RWPE2 (cell line): ENCODE data around the gene CLCNKB.
"Not testable (repeated sequence)": the region's sequence is repeated elsewhere in the genome, so short reads cannot be mapped to it uniquely, and the experiment has no call there.

Experiments used
- ATAC-seq: fragments of 200-7000 bp; cut with Tn5 transposase; 3 replicates; pipeline ENCODE4 v1.9.1; 2021; ENCODE audit warnings: low read depth
- DNase-seq: peaks from one replicate; pipeline ENCODE4 v3.0.0-alpha.2; 2020; ENCODE audit warnings: low spot score
- H3K27ac ChIP-seq: fragments of 450-650 bp; 2 replicates; pipeline ENCODE4 v1.5.1; 2017; ENCODE audit warnings: mild to moderate bottlenecking; ENCODE audit not compliant: poor library complexity, severe bottlenecking
- H3K27me3 ChIP-seq: fragments of 250-450 bp; sonication (Bioruptor Pico); 2 replicates; pipeline ENCODE4 v1.5.1; 2021; ENCODE audit warnings: mild to moderate bottlenecking, moderate library complexity; ENCODE audit not compliant: insufficient read depth, poor library complexity, severe bottlenecking
- H3K36me3 ChIP-seq: fragments of 250-450 bp; sonication (Bioruptor Pico); 2 replicates; pipeline ENCODE4 v1.5.1; 2020; ENCODE audit warnings: low read depth, mild to moderate bottlenecking, moderate library complexity
- H3K4me1 ChIP-seq: fragments of 250-450 bp; sonication (Bioruptor Pico); 2 replicates; pipeline ENCODE4 v1.5.1; 2021; ENCODE audit warnings: mild to moderate bottlenecking, moderate library complexity; ENCODE audit not compliant: insufficient read depth, poor library complexity, severe bottlenecking
- H3K4me3 ChIP-seq: fragments of 250-450 bp; sonication (Bioruptor Pico); 2 replicates; pipeline ENCODE4 v1.5.1; 2021; ENCODE audit warnings: mild to moderate bottlenecking, moderate library complexity; ENCODE audit not compliant: severe bottlenecking
- H3K9me3 ChIP-seq: fragments of 250-450 bp; sonication (Bioruptor Pico); 2 replicates; pipeline ENCODE4 v1.5.1; 2021; ENCODE audit warnings: mild to moderate bottlenecking, moderate library complexity; ENCODE audit not compliant: severe bottlenecking
- CTCF ChIP-seq: fragments of 450-650 bp; IDR thresholded peaks from one replicate; pipeline ENCODE4 v1.5.1; 2017; ENCODE audit warnings: mild to moderate bottlenecking, moderate library complexity; ENCODE audit not compliant: poor library complexity, severe bottlenecking

The CLCNKB gene

GRCh38 chr1:16054598-16055540 is 11.3 kb downstream of the CLCNKB start:
- ATAC-seq (no peak), DNase-seq (no peak)
- no peak for TF ChIP-seq CTCF
- no peak overlapping the region for H3K27ac ChIP-seq
- no peaks in the 10 kb centered on the region for H3K36me3 ChIP-seq
- H3K27me3 ChIP-seq, result no peaks in the 10 kb centered on the region
- no peaks in the 10 kb centered on the region for H3K4me1 ChIP-seq
- no peaks in the 10 kb centered on the region for H3K9me3 ChIP-seq
- H3K4me3 ChIP-seq, result no peak overlapping the region

GRCh38 chr1:16055613-16056520 is 12.3 kb downstream of the CLCNKB start:
- no peaks in the 10 kb centered on the region for H3K36me3 ChIP-seq
- peak; percentile 89 for ATAC-seq
- no peaks in the 10 kb centered on the region for H3K9me3 ChIP-seq
- no peak overlapping the region for H3K4me3 ChIP-seq
- no peaks in the 10 kb centered on the region for H3K27me3 ChIP-seq
- no peaks in the 10 kb centered on the region for H3K4me1 ChIP-seq
- peak; percentile 86 for DNase-seq
- peak; percentile 94 for TF ChIP-seq CTCF
- no peak overlapping the region for H3K27ac ChIP-seq

GRCh38 chr1:16056521-16056912 is 12.9 kb downstream of the CLCNKB start:
- not testable (repeated sequence) for H3K9me3 ChIP-seq, H3K4me1 ChIP-seq, H3K27ac ChIP-seq, H3K4me3 ChIP-seq, ATAC-seq, H3K27me3 ChIP-seq, DNase-seq, H3K36me3 ChIP-seq

GRCh38 chr1:16057314-16057915 is 13.8 kb downstream of the CLCNKB start:
- H3K4me1 ChIP-seq, ATAC-seq, H3K27me3 ChIP-seq, H3K9me3 ChIP-seq, H3K36me3 ChIP-seq, H3K4me3 ChIP-seq, H3K27ac ChIP-seq, DNase-seq: not testable (repeated sequence)

GRCh38 chr1:16058394-16059120 is 15.0 kb downstream of the CLCNKB start:
- DNase-seq, H3K36me3 ChIP-seq, H3K27ac ChIP-seq, H3K4me3 ChIP-seq, ATAC-seq, H3K4me1 ChIP-seq, H3K27me3 ChIP-seq, H3K9me3 ChIP-seq: not testable (repeated sequence)
